Erythroblast (primary cell): ENCODE results near the gene BSG.

ENCODE experiments used
- GATA1 ChIP-seq: IDR thresholded peaks from 2 replicates; pipeline ENCODE4 v1.6.1; 2011; ENCODE audit warnings: low read depth, mild to moderate bottlenecking, control low read depth, low read length, moderate library complexity
- POLR2A ChIP-seq: IDR thresholded peaks from 2 replicates; pipeline ENCODE4 v1.6.1; 2011; ENCODE audit warnings: mild to moderate bottlenecking, low read length

DNA sequence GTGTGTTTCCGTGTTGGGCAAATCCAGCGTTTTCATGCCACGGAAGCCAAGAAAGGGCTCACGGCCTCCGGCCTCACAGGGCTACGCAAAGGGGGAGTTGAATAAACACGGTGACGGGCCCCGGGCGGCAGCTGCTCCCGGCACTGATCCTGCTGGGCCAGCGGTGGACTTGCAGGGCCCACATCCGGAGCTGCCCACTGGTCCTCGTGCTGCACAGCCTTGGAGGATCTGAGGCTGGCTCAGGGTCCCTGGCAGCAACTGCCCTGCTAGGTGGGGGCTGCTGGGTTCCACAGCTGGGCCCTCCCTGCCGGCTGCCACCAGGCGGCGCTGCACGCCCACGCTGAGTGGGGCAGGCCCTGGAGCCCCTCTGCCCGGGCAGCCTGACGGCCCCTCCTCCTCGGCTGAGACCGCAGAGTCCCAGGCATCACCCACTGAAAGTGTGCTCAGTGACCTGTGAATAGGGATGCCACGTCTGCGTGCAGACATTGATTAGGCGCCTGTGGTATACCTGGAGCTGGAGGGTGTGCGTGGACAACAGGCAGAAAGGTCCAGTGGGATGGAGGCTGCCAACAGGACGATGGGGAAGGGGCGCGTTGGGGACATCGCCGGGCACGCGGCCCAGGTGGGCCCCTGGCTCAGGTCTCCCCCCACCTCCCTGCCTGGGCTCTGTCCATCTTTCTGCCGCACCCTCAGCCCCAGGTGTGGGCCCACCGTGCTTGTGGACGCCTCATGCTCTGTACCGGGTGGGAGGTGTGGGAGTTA is 12.0 kb downstream of the BSG start:
- TF ChIP-seq POLR2A (peak; percentile 68), GATA1 (no peak)
